CD4-positive, alpha-beta T cell treated with Interleukin-10 for 1 hour (primary cell): ENCODE results near the gene PRELP.

ENCODE experiments used
- DNase-seq: peaks from one replicate; pipeline ENCODE4 v3.0.0-alpha.2; 2020

The PRELP gene

DNA sequence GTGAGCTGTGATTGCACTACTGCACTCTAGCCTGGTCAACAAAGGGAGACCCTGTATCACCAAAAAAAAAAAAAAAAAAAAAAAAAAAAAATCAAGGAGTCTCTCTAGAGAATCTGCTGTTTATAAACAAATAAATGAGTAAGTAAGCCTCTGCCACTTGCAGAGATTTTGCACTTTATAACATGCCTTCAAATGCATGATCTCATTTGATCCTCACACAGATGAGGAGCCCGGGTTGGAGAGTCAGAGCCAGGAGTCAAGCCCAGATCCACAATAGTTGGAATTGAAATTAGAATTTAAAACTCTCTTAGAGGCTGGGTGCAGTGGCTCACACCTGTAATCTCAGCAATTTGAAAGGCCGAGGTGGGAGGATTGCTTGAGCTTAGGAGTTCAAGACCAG lies 4.0 kb downstream of the PRELP start:
- DNase-seq, result no peak

DNA sequence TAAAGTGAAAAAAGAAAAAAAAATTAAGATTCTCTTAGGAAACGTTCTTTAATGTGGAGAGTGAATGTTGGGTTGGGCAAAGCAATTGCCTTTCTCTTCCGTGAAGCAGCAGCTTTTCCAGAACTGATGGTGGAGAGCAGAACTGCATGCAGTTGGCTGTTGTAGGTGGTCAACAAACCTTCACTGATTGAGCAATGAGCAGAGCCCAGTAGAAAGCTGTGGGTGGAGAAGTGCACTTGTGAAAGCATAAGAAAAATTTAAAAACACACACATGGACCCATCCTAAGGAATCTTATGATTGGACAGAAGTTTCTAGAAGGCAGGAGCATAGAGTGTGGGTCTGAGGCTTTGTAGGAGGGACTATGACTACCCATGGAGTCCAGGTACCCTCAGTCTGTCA lies 4.5 kb downstream of the PRELP start:
- no peak for DNase-seq

DNA sequence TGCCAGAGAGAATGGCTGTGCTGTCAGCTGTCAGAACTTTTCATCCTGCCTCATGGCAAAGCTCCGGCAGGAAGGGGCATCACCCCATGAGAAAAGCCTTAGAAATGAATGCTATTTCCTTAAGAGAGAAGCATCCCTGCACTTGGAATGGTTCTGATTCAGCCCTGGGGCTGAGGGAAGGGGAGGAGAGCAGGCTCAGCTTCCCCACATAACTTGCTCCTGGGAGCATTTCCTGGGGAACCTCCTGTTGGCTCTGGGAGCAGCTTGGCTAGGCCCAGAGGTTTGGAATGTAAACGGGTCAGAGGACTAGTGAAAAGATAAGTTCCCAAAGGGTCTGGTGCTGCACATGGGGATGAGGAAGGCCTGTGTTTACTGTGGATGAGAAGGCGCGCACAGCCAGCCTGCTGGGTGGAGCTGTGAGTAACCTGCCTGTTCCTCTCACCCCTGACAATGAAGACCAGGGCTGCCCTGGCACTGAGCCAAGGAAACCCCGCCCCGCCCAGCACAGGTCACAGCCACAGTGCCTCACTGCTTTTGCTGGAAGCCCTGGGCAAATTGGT lies 5.0 kb downstream of the PRELP start:
- DNase-seq, result peak; percentile 53

DNA sequence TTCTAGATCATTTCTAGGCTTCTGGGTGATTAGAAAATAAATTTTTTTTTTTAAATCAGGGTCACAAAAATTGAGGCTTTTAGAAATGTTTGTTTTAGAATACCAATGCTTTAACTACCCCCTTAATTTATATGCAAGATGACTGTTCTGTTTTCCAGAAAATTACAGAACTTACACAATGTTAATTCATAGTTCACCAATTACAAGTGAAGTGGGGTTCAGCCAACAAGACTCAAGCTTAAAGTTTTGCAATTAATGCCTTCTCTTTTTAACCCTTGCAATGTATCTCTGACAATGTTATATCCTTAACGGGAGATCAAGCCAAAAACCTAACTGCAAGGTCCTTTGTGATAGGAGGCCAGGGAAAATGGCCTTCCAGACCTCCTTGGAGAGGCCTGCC lies 5.6 kb downstream of the PRELP start:
- no peak for DNase-seq

DNA sequence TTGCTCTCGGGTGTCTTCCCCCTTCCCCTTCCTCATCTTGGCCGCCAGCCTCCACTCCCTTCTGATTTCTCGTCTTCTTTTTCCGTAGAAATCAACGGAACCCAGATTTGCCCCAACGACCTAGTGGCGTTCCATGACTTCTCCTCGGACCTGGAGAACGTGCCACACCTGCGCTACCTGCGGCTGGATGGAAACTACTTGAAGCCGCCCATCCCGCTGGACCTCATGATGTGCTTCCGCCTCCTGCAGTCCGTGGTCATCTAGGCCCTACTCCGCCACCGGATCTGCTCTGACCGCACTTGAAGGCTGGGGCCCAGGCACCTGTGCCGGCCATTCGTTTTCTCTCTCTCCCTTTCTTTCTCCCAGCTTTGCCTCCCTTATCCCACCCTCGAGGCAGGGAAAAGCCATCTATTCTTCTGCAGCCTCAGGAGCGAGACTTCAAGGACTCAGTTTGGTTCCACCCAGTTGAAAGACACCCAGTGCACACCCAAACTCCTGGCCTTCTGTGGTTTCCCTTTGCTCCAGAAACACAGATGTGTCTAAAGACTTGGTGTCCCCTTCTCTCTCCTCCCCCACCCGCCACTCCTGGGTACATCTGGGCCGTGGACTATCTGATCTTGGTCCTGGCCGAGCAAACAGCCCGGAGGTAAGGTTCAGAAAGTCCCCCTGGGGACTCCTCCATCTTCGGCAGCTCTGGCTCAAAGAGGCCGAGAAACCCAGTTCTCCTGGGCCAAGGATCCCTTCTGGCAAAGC lies 11.2 kb downstream of the PRELP start:
- no peak for DNase-seq

DNA sequence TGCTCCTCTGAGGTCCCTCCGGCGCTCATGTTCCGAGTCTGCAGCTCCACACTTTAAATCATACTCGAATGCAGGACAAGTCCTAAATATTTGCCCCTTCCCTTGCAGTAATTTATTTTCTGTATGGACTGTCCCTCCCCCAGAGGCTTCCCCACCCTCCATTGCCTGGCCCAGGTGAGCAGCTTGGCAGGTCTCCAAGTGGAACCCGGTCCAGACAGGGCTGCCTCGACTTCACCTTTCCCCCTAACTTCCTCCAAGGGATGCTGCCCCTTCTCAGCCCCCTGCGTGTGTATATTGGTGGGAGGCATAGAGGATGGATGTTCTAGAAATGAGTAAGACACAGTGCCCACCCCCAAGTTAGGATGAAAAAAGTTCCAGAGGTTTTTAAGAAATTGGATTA lies 12.9 kb downstream of the PRELP start:
- DNase-seq, result no peak

DNA sequence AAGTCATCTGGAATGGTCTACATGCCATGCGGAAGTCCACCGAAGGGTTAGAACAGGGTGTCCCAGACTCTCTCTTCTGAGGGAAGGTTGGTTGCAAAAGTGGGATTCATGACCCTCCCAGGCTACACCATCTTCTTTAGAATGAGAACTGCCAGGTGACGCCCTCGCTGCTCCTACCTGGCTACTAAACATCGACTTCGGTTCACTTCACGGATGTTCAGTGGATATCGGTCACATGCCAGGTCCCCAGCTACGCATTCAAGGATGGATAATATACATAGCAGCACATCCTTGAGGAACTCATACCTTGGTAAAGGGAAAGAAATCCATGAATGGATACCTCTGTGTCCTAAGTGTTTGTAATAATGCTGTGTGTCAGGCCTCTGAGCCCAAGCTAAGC lies 15.0 kb downstream of the PRELP start:
- no peak for DNase-seq

DNA sequence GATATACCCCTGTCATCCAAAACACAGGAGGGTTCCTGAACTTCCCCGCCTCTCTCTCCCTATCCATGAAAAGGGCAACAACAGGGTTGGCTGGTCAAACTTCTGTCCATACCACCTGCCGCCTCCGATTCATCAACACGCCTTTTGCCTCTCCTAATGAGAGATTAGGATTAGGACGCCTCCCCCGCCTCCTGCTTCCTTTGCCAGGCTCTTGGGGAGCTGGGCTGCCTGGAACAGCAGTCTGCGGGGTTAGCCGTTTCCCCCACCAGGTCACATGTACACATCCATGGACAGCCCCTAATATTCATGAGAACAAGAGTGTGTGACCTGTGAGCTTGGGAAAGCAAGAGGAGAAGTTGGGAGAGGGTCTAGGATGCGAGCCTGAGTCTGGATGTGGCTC lies 16.1 kb downstream of the PRELP start:
- no peak for DNase-seq

DNA sequence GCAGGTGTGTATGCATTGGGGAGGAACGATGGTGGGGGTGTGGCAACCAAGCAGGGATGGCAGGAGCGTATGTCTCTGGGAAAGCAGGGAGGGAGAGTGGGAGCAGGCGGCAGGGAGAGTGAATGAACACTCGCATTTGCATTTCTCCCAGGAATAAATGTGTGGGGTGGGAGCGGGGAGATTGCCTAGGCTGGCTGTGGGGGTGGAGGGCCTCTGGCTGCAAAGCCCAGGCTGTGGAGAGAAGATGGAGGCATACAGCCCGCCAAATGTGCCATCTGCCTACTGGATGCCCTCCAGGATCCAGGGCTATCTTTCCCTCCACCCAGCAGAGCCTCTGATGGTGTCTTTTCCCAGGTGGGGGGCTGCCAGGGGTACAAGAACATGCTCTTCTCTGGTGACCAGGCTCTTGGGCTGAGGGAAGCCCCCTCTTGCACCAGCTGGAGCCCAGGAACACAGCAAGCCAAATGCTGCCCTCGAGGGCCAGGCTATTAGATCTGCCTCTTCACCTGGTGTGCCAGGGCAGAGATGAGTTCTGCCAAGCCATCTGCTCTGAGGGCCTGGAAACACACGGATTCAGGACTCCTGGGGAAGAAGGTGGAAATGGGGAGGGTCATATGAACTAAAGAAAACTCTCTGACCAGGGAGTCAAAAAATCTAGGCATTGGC lies 16.6 kb downstream of the PRELP start:
- DNase-seq, result no peak

DNA sequence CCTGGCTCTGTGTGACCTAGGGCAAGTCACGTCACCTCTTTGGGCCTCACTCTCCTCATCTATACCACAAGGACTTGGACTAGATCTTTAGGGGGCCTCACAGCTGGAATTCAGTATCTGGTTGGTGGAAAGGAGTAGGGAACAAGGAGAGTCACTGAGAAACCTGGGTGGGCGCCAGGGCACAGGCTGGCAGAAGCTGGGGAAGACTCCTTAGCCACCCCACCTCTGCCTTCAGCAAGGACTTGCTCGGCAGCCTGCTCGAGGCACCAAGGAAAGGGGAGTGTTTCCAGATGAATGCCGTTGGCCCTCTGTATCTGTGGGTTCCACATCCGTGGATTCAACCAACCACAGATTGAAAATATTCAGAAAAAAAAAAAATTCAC lies 17.1 kb downstream of the PRELP start:
- no peak for DNase-seq

DNA sequence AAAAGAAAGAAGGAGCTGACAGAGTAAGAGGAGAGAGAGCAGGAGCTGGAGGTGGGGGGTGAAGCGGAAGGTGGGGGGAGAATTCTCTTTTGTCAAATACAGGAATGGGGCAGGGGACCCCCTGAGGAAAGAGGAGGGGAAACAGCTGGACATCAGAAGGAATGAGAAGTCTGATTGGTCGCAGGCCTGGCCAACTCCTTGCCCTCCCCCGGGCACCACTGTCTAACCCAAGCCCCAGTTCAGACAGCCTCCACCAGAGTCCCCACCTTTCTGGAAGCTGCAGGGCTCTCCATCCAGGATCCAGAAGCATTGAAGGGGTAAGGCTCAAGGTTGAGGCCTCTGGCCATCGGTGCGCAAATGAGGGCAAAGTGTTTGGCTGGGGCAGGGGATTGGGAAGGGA lies 18.3 kb downstream of the PRELP start, which contains the start of gene OPTC:
TSS of gene OPTC (plus strand) at position 253 of the 400 bp plus-strand sequence. CDS start 1,853 bp downstream, outside the sequence.
- no peak for DNase-seq

DNA sequence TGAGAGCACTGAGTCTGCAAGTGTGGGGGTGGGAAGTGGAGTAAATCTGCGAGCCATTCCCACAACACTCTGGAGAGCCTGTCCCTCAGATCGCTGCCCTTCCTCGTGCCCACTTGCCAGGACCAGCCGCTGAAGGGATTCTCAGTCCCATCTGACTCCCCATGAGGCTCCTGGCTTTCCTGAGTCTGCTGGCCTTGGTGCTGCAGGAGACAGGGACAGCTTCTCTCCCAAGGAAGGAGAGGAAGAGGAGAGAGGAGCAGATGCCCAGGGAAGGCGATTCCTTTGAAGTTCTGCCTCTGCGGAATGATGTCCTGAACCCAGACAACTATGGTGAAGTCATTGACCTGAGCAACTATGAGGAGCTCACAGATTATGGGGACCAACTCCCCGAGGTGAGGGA lies 20.2 kb downstream of the PRELP start:
- no peak for DNase-seq

DNA sequence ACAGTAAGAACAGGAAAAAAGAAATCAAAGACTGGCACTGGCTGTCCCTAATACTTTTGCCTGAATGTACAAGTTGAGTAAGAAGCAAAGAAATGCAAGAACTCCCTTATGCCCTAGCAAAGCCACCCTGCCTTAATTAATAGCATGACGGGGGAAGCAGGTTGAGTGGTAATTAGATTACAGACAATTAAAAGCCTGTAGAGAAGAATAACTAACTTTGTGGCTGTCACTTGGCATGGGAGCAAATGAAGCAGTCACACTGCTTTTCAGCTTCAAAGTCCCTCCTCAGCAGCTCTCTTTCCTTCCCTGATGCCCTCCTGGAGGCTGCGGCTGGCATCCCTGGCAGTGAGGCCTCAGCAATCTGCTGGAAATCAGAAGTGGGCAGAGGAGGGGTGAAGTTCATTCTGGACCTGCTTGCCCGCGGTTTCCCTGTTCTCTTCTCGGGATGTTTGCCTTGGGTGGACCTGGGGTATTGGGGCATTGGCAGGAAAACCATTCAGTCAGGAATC lies 21.7 kb downstream of the PRELP start:
- no peak for DNase-seq

DNA sequence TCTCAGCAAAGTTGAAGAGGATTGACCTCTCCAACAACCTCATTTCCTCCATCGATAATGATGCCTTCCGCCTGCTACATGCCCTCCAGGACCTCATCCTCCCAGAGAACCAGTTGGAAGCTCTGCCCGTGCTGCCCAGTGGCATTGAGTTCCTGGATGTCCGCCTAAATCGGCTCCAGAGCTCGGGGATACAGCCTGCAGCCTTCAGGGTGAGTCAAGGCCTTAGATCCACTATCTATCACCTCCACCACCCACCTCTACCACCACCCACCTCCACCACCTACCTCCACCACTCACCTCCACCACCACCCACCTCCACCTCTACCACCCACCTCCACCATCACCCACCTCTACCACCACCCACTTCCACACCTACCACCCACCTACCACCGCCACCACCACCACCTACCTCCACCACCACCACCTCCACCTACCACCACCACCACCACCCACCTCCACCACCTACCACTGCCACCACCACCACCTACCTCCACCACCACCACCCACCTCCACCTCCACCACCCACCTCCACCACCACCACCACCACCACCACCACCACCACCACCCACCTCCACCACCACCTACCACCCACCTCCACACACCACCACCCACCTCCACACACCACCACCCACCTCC lies 24.2 kb downstream of the PRELP start:
- DNase-seq, result no peak

DNA sequence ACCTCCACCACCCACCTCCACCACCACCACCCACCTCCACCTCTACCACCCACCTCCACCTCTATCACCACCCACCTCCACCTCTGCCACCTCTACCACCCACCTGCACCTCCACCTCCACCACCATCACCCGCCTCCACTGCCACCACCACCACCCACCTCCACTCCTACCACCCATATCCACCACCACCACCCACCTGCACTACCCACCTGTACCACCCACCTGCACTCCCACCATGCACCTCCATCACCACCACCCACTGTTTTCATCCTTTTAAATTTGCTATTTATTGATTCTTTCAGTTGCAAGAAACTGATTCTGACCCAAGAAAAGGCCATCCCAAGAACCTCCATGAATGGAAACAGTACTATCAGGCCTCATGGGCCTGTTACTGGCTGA lies 24.7 kb downstream of the PRELP start:
- DNase-seq, result no peak

DNA sequence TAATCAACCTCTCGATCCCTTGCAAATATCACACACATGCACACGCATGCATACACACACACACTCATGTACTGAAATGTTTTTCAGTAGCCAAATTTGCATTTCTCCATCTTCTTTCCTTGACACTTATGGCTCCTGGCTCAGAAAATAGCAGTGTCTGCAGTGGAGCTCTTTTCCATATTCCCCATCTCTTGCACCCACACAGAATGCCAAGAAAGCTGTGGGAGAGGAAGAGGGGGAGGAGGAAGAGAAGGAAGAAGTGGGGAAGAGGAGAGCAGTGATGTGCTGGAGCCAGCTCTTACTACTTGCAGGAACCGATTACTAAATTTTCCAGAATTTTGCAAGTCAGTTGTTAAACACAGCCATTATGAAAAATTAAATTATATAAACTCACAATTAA lies 28.2 kb downstream of the PRELP start:
- no peak for DNase-seq

DNA sequence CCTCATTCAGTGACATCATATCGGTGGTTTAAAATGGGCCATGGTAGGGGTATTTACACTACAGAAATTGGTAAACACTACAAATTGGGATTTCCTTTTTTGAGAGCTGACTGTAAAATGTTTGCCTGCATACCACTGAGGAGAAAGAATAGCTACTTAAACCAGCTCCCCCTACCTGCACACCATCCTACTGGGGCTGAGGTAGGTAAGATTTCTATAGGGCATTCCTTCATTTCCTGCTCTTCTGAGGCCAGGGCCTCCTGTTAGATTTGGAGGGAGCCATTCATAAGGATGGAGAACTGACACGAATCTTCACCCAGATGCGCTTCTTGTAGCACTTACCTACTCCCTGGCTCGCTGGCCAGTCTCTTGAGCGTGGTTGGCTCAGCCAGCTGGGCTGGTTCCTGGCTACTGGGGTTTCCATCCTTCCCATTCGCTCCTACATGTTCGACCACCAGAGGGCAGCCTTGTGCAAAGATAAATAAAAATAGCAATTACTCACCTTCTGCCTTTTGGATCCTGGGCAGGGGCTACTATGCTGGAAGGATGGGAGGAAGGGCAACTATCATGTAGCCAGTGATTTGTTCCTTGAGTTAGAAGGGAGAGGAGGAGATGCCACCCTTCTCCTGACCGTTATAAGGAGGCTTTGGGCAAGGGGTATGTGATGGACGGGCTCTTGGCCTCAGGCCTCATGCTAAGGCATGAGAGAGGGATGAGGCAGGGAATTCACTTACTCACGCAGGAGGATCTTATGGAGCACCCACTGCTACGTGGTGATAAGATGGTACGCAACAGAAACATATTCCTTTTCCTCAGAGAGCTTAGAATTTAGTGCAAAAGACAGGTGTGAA lies 29.0 kb downstream of the PRELP start:
- peak; percentile 77 for DNase-seq

DNA sequence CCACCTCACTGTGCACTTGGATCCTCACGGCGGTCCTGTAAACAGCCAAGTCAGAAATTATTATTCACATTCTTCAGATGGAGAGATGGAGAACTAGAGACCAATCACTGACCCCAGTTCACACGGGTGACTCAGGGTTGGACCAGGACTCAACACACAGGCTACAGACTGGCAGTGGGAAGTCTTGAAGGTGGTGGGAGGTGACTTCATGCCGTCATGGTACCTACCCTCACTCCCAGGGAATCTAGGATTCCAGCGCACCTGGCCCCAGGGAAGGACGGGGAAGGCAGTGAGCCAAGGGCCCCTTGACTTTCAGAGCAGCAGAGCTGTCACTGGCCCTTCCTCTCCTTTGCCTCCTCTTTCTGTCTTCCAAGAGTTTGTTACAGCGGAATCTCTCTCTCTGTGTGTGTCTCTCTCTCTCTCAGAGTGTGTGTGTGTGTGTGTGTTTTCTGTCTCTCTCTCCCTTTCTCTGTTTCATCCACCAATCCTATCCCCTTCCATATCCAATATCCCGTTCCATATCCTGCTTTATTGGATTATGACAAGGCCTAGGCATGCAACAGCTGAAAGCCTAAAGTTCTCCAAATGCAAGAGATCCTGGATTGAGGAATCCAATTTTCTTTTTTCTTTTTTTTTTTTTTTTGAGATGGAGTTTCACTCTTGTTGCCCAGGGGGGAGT lies 30.1 kb downstream of the PRELP start:
- DNase-seq, result no peak

DNA sequence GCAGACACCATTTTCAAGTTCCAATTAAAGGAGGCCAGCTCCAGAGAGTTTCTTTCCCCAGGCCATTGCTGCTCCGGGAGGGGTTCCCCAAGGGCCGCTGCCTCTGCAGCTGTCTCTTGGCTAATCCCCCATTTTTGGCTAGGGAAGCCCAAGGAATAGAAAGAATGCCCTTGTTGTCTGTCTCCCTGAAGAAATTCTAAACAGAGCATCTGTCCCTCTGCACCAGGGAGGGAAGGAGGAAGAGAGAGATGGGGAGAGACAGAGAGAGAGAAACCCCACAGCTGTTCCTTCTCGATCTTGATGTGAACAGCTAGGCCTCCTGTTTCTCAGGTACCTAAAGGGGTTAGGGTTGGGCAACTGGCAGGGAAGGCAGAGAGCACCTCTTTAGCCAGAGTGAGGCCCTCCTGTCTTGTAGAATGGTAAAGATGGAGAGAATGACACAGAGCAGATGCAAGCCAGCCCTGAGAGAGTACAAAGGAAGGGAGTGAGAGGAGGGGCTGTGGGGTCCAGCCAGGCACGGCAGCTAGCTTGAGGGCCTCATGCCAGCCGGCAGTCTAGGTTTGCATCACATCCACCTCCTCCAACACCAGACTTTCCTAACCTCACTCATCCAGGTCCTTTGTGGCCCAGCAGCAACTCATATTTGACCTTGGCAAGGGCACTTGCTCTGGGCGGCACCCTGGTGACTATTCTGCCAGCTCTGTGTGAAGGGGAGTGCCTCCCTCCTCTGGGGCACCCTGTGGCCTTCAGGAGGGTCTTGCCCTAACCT lies 31.4 kb downstream of the PRELP start:
- no peak for DNase-seq

DNA sequence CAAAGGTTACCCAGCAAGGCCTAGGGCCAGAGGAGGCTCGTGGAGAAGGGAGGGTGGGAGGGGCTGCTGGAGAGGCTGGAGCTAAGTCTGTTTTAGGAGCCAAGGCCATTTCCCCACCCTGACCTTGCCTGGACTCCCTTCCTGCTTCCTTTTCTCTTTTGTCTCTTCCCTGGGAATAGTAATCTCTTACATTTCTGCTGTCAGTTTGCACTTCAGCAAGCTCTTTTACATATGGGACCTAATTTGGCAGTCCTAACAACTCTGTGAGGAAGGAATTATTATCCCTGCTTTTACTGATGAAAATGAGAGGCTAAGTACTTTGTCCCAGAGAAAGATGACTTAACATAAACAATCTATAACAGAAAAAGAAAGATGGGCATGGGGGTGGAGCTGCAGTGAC lies 32.2 kb downstream of the PRELP start:
- DNase-seq, result no peak

DNA sequence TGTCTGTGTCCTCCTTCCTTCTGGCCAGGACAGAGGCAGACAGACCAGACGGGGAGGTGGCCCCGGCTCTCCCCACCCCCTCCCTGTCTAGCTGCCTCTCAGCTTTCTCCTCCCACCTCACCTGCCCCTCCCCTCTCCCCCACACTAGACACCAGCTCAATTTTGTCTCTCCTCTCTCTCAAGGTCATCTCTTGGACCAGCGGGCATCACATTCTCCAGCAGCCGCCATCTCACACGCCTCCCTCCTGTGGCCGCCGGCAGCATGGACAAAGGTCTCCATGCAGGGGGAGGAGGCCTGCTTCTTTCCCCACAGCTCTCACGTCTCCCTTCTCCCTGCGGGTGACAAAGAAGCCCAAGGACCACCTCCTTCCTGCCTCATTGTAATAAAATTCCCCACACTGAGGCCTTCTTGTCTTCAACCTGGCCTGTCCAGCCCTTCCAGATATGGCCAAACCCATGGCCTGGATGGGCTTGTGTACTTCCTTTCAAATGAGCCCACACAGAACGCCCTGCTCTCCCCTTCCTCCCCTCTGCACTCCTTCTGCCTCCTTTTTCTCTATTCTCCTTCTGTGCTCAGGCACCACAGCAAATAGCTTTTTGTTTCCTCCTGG lies 33.0 kb downstream of the PRELP start:
- no peak for DNase-seq
